Measurements from ENCODE around the gene STYXL1. TPM values are rescaled to one million over a fixed set of nuclear protein-coding genes. Genes with fewer than 3 reads are reported as not detected.

Gene STYXL1
- total RNA-seq, 6 experiments from 2014 or later: 13.8 to 28.5 (median 21.2) TPM

- H3K9me3 ChIP-seq: no peaks in the 10 kb centered on the region
Observed at GRCh38 chr7:76076995-76077394, 29.2 kb upstream of the STYXL1 start.

GRCh38 chr7:76074972-76075370 is 27.2 kb upstream of the STYXL1 start:
- intact Hi-C loops (cut with DNase I): no loop called here
- no peaks in the 10 kb centered on the region for H3K27me3 ChIP-seq
- no peak overlapping the region for H3K27ac ChIP-seq
- no peak for DNase-seq
- H3K9me3 ChIP-seq: no peaks in the 10 kb centered on the region
- no peaks in the 10 kb centered on the region for H3K4me1 ChIP-seq
- no peak for ATAC-seq
- no CpG with 5 or more reads among the region's 4 CpGs for WGBS (ENCODE audit: insufficient coverage, low coverage, low lambda C conversion rate, missing lambda C conversion rate)
- H3K4me3 ChIP-seq: no peak overlapping the region
- peaks cover 0 to 11% (median 2%) of the 10 kb centered on the region in 4 donors for H3K36me3 ChIP-seq
- TF ChIP-seq POLR2A (IDR thresholded peaks at IDR 0.05): no peak
- no peak for TF ChIP-seq CTCF (IDR thresholded peaks at IDR 0.05)

More at GRCh38 chr7:76076995-76077394, 29.2 kb upstream of the STYXL1 start:
- intact Hi-C loops (cut with DNase I): no loop called here
- Histone ChIP-seq H3K36me3 (peaks cover 0 to 11% (median 2%) of the 10 kb centered on the region in 4 donors), H3K27me3 (no peaks in the 10 kb centered on the region), H3K27ac (no peak overlapping the region), H3K4me3 (no peak overlapping the region), H3K4me1 (no peaks in the 10 kb centered on the region)
- no peak for ATAC-seq
- TF ChIP-seq CTCF (IDR thresholded peaks at IDR 0.05): no peak
- no peak for TF ChIP-seq POLR2A (IDR thresholded peaks at IDR 0.05)
- DNase-seq: no peak
- 89% methylated on average over 6 of the region's 6 CpGs for WGBS (ENCODE audit: insufficient coverage, low coverage, low lambda C conversion rate, missing lambda C conversion rate)

- Histone ChIP-seq H3K27ac (no peak overlapping the region), H3K36me3 (peaks cover 0 to 11% (median 2%) of the 10 kb centered on the region in 4 donors), H3K9me3 (no peaks in the 10 kb centered on the region), H3K27me3 (no peaks in the 10 kb centered on the region), H3K4me3 (no peak overlapping the region), H3K4me1 (no peaks in the 10 kb centered on the region)
- 97% methylated on average over 11 of the region's 35 CpGs for WGBS (ENCODE audit: insufficient coverage, low coverage, low lambda C conversion rate, missing lambda C conversion rate)
- intact Hi-C loops (cut with DNase I): no loop called here
- TF ChIP-seq CTCF (IDR thresholded peaks at IDR 0.05) (no peak), POLR2A (IDR thresholded peaks at IDR 0.05) (no peak)
- ATAC-seq (no peak), DNase-seq (no peak)
Observed at GRCh38 chr7:76074306-76074971, 26.6 kb upstream of the STYXL1 start.

GRCh38 chr7:76073335-76073990 is 25.7 kb upstream of the STYXL1 start:
- ATAC-seq: peak in 1 of 4 donors; percentile 11
- Histone ChIP-seq H3K9me3 (no peaks in the 10 kb centered on the region), H3K4me3 (no peak overlapping the region), H3K27ac (no peak overlapping the region), H3K36me3 (peaks cover 0 to 11% (median 2%) of the 10 kb centered on the region in 4 donors), H3K27me3 (no peaks in the 10 kb centered on the region), H3K4me1 (no peaks in the 10 kb centered on the region)
- WGBS (ENCODE audit: insufficient coverage, low coverage, low lambda C conversion rate, missing lambda C conversion rate): 97% methylated on average over 26 of the region's 45 CpGs
- no peak for DNase-seq
- no peak for TF ChIP-seq CTCF (IDR thresholded peaks at IDR 0.05)
- no peak for TF ChIP-seq POLR2A (IDR thresholded peaks at IDR 0.05)
- intact Hi-C loops (cut with DNase I): no loop called here

Data from right lobe of liver (tissue), 6 donors.